IMR-90 (cell line): ENCODE results near the gene TNP1. TPM values are rescaled to one million over a fixed set of nuclear protein-coding genes. Genes with fewer than 3 reads are reported as not detected.

Experiments used
- ATAC-seq: fragments of 200-7000 bp; cut with Tn5 transposase; 2 replicates; pipeline ENCODE4 v1.9.1; 2020; ENCODE audit warnings: low read depth, mild to moderate bottlenecking, moderate library complexity
- BruUV-seq: library from RNA; stranded (reverse); fragments of 400-500 nt; replicated peaks from 2 replicates; lab custom pipeline; 2021; lab: Mats Ljungman, UMichigan
- CTCF ChIA-PET: fragments of 300-600 bp; formaldehyde crosslinking; extraction: SDS; loops from one replicate; lab custom pipeline; 2021; ENCODE audit warnings: antibody characterized with exemption; lab: Yijun Ruan, JAX
- POLR2A ChIA-PET: fragments of 300-600 bp; sonication (Branson Sonifier 250); formaldehyde crosslinking; loops from one replicate; lab custom pipeline; 2022; ENCODE audit warnings: antibody characterized with exemption; ENCODE audit not compliant: unreplicated experiment; lab: Charles Lee
- DNase-seq: peaks from one replicate; pipeline ENCODE4 v3.0.0; 2013
- H2AFZ ChIP-seq: replicated peaks from 2 replicates; pipeline ENCODE3; 2013; ENCODE audit warnings: low read length, mild to moderate bottlenecking; ENCODE audit not compliant: poor library complexity
- H2AK5ac ChIP-seq: 2 replicates; pipeline ENCODE4 v1.6.1; 2013; ENCODE audit warnings: low read depth, low read length, inconsistent platforms
- H2AK9ac ChIP-seq: replicated peaks from 2 replicates; pipeline ENCODE3; 2013; ENCODE audit warnings: mild to moderate bottlenecking, low read depth, low read length, moderate library complexity; ENCODE audit not compliant: poor library complexity
- H2BK120ac ChIP-seq: 2 replicates; pipeline ENCODE4 v1.6.1; 2013; ENCODE audit warnings: low read depth, low read length, inconsistent platforms
- H2BK15ac ChIP-seq: 3 replicates; pipeline ENCODE4 v1.6.1; 2013; ENCODE audit warnings: low read depth, low read length, inconsistent platforms
- H2BK20ac ChIP-seq: 2 replicates; pipeline ENCODE4 v1.6.1; 2013; ENCODE audit warnings: low read depth, mild to moderate bottlenecking, inconsistent platforms, low read length, moderate library complexity
- H2BK5ac ChIP-seq: 2 replicates; pipeline ENCODE4 v1.6.1; 2013; ENCODE audit warnings: mild to moderate bottlenecking, low read depth, low read length, inconsistent platforms; ENCODE audit not compliant: poor library complexity, severe bottlenecking
- H3K14ac ChIP-seq: replicated peaks from 2 replicates; pipeline ENCODE4 v1.6.1; 2013; ENCODE audit warnings: low read depth, low read length, inconsistent platforms
- H3K18ac ChIP-seq: 2 replicates; pipeline ENCODE4 v1.6.1; 2013; ENCODE audit warnings: low read depth, low read length, control low read depth
- H3K23ac ChIP-seq: 2 replicates; pipeline ENCODE4 v1.6.1; 2013; ENCODE audit warnings: low read depth, low read length, inconsistent platforms
- H3K27ac ChIP-seq: 2 replicates; pipeline ENCODE4 v1.5.1; 2013; ENCODE audit warnings: mild to moderate bottlenecking, control low read depth, low read length; ENCODE audit not compliant: insufficient read depth
- H3K27me3 ChIP-seq: 2 replicates; pipeline ENCODE4 v1.6.1; 2013; ENCODE audit warnings: low read length; ENCODE audit not compliant: control insufficient read depth, insufficient read depth
- H3K36me3 ChIP-seq: 2 replicates; pipeline ENCODE4 v1.6.1; 2013; ENCODE audit warnings: low read length, mixed read lengths; ENCODE audit not compliant: control insufficient read depth, insufficient read depth
- H3K4ac ChIP-seq: 2 replicates; pipeline ENCODE4 v1.6.1; 2013; ENCODE audit warnings: low read depth, low read length, inconsistent platforms
- H3K4me1 ChIP-seq: 2 replicates; pipeline ENCODE4 v1.6.1; 2013; ENCODE audit warnings: low read length, mixed read lengths; ENCODE audit not compliant: control insufficient read depth, insufficient read depth
- H3K4me2 ChIP-seq: 2 replicates; pipeline ENCODE4 v1.6.1; 2013; ENCODE audit warnings: low read depth, mild to moderate bottlenecking, control low read depth, low read length, moderate library complexity
- H3K4me3 ChIP-seq: 2 replicates; pipeline ENCODE4 v1.5.1; 2013; ENCODE audit warnings: low read depth, mild to moderate bottlenecking, control low read depth, low read length, moderate library complexity; ENCODE audit not compliant: insufficient read depth
- H3K56ac ChIP-seq: 2 replicates; pipeline ENCODE4 v1.6.1; 2013; ENCODE audit warnings: low read length, inconsistent platforms; ENCODE audit not compliant: insufficient read depth; ENCODE audit errors: extremely low read depth
- H3K79me1 ChIP-seq, 2 experiments: 2 replicates each; pipeline ENCODE4 v1.6.1; 2013; ENCODE audit warnings: low read length in 2 of 2, inconsistent platforms in 1 of 2, low read depth in 1 of 2
- H3K9ac ChIP-seq: 2 replicates; pipeline ENCODE4 v1.6.1; 2013; ENCODE audit warnings: low read depth, low read length, control low read depth
- H3K9me1 ChIP-seq: 2 replicates; pipeline ENCODE4 v1.6.1; 2013; ENCODE audit warnings: low read length, inconsistent platforms; ENCODE audit not compliant: insufficient read depth
- H3K9me3 ChIP-seq: 2 replicates; pipeline ENCODE4 v1.6.1; 2013; ENCODE audit warnings: low read length; ENCODE audit not compliant: control insufficient read depth, insufficient read depth
- H4K20me1 ChIP-seq: 2 replicates; pipeline ENCODE4 v1.6.1; 2013; ENCODE audit warnings: low read length, inconsistent platforms; ENCODE audit not compliant: insufficient read depth
- H4K5ac ChIP-seq: 2 replicates; pipeline ENCODE4 v1.6.1; 2013; ENCODE audit warnings: mild to moderate bottlenecking, low read depth, low read length, control low read depth
- H4K8ac ChIP-seq, 2 experiments: 2 replicates each; pipeline ENCODE4 v1.6.1; 2013; ENCODE audit warnings: low read depth in 2 of 2, low read length in 2 of 2, control low read depth in 1 of 2, inconsistent platforms in 1 of 2
- H4K91ac ChIP-seq: 2 replicates; pipeline ENCODE4 v1.6.1; 2013; ENCODE audit warnings: low read depth, low read length, inconsistent platforms; ENCODE audit not compliant: insufficient read depth
- BHLHE40 ChIP-seq: fragments of 150-350 bp; IDR thresholded peaks from 2 replicates; pipeline ENCODE4 v1.6.1; 2016; ENCODE audit warnings: mild to moderate bottlenecking, low read depth, low read length
- CEBPB ChIP-seq: IDR thresholded peaks from 2 replicates; pipeline ENCODE4 v1.6.1; 2012; ENCODE audit warnings: low read depth, low read length, improper control_type of control experiment
- CHD1 ChIP-seq: IDR thresholded peaks from 2 replicates; pipeline ENCODE4 v1.6.1; 2012; ENCODE audit warnings: low read depth, low read length, improper control_type of control experiment
- MXI1 ChIP-seq: IDR thresholded peaks from 2 replicates; pipeline ENCODE4 v1.6.1; 2012; ENCODE audit warnings: low read depth, mild to moderate bottlenecking, low read length, moderate library complexity, borderline replicate concordance
- NFE2L2 ChIP-seq: fragments of 150-350 bp; IDR thresholded peaks from 2 replicates; pipeline ENCODE4 v1.6.1; 2016; ENCODE audit warnings: low read depth, mild to moderate bottlenecking, low read length
- RAD21 ChIP-seq: IDR thresholded peaks from 2 replicates; pipeline ENCODE4 v1.6.1; 2012; ENCODE audit warnings: low read length, improper control_type of control experiment
- RFX5 ChIP-seq: IDR thresholded peaks from 2 replicates; pipeline ENCODE4 v1.8.0; 2012; ENCODE audit warnings: low read depth, mild to moderate bottlenecking, low read length, moderate library complexity
- WGBS, 2 experiments: methylation state at CpG; one replicate each; pipeline versions ENCODE4 v1.1.5 to v1.1.7; 2013; ENCODE audit warnings: missing lambda C conversion rate in 2 of 2; ENCODE audit not compliant: insufficient read length in 1 of 2; ENCODE audit errors: extremely low coverage in 2 of 2; 5-methylcytosine and 5-hydroxymethylcytosine counted together
- dilution Hi-C: fragments of 300-500 bp; cut with HindIII; formaldehyde crosslinking; loops from one replicate; pipeline ENCODE4 v1.14.3; 2018; ENCODE audit warnings: low sequenced_read_pairs; ENCODE audit not compliant: unreplicated experiment
- in situ Hi-C: fragments of 300-500 bp; cut with MboI; formaldehyde crosslinking; loops from 3 replicates; pipeline ENCODE4 v1.14.3; 2019; ENCODE audit warnings: low sequenced_read_pairs, inconsistent platforms, mixed read lengths
- intact Hi-C: fragments of 100-400 bp; cut with micrococcal nuclease; formaldehyde crosslinking; loops from 2 replicates; pipeline ENCODE4 v1.10.0; 2022
- polyA plus RNA-seq, 3 experiments: library from polyadenylated mRNA; depleted of rRNA; stranded (reverse); fragments of >200 nt; gene quantifications; 2 replicates each; pipeline ENCODE4 v1.2.3, GENCODE V29; 2012; ENCODE audit warnings: low replicate concordance in 1 of 3
- total RNA-seq: library from RNA; depleted of rRNA; stranded (reverse); fragments of >200 nt; gene quantifications from 2 replicates; pipeline ENCODE4 v1.2.3, GENCODE V29; 2012

TNP1 gene
- total and polyA plus RNA-seq, 2 of the 4 experiments (the other 2 are of a cell fraction), result not detected

- WGBS, 2 experiments, result 40% methylated on average over 1 of the region's 5 CpGs; no CpG with 5 or more reads in 1 of the 2 experiments
- Histone ChIP-seq H3K9me1 (0 out of 2 replicates have a peak, but pooled peaks cover 4% of the 10 kb centered on the region), H2BK5ac (no peak overlapping the region), H3K79me1 (no peaks in the 10 kb centered on the region), H2BK20ac (no peak overlapping the region), H3K14ac (no peak overlapping the region; the same call in none of the 2 replicates), H3K4ac (peak overlapping the region; percentile 14; the same call in 1 of the 2 replicates), H2AK9ac (no peak overlapping the region), H2BK15ac (no peak overlapping the region), H2AK5ac (no peak overlapping the region), H3K4me2 (no peak overlapping the region), H3K4me3 (no peak overlapping the region), H3K27me3 (0 out of 2 replicates have a peak, but pooled peaks cover 2% of the 10 kb centered on the region), H3K4me1 (peaks cover 5% of the 10 kb centered on the region; the same call in 1 of the 2 replicates), H4K20me1 (no peaks in the 10 kb centered on the region), H3K9ac (no peak overlapping the region), H3K56ac (no peak overlapping the region), H3K18ac (no peak overlapping the region; the same call in 1 of the 2 replicates), H3K27ac (no peak overlapping the region), H4K91ac (no peak overlapping the region), H3K23ac (no peak overlapping the region), H3K9me3 (no peaks in the 10 kb centered on the region), H4K8ac (0 out of 4 replicates have a peak overlapping the region, but pooled peaks of 1 of the 2 experiments have one; percentile 8), H2AFZ (peak overlapping the region; percentile 67), H3K36me3 (no peaks in the 10 kb centered on the region), H2BK120ac (0 out of 2 replicates have a peak overlapping the region, but pooled peaks have one; percentile 44), H4K5ac (no peak overlapping the region; the same call in 1 of the 2 replicates)
- dilution Hi-C loops (no loop called here), intact Hi-C loops (no loop called here), in situ Hi-C loops (no loop called here)
- no peak for TF ChIP-seq MXI1
- TF ChIP-seq RFX5, result no peak
- no peak for TF ChIP-seq BHLHE40
- no peak for TF ChIP-seq CEBPB
- TF ChIP-seq RAD21, result no peak
- no peak for TF ChIP-seq CHD1
- no peak for TF ChIP-seq NFE2L2
- ATAC-seq (peak; percentile 91), DNase-seq (peak; percentile 70)
- ChIA-PET POLR2A (no interaction called here), CTCF (interaction anchor here (1.0 kb wide), 1 partner anchor 68 kb away, joined by 3 read pairs; no protein-coding TSS in a partner anchor)
- no TSS peak for BruUV-seq
Measured at GRCh38 chr2:216838151-216838550, 21.7 kb downstream of the TNP1 start.
